Stimulated activated memory B cell treated with anti-CD40 and anti-IgM and Interleukin-4, amounts not matched to agents 10 μg/mL and 1 μg/mL and 100 μg/mL, for 72 hours (primary cell): ENCODE measurements around the gene UNK.

Experiments used
- ATAC-seq: fragments of 150-1000 bp; cut with Tn5 transposase; 2 replicates; pipeline ENCODE4 v1.10.0; 2021
- H3K27ac Mint-ChIP-seq: one replicate; pipeline ENCODE4 v1.8.0; 2022; ENCODE audit warnings: mild to moderate bottlenecking, mixed read lengths
- H3K27me3 Mint-ChIP-seq: one replicate; pipeline ENCODE4 v1.8.0; 2022; ENCODE audit warnings: mixed read lengths
- H3K36me3 Mint-ChIP-seq: one replicate; pipeline ENCODE4 v1.8.0; 2022; ENCODE audit warnings: mixed read lengths
- H3K4me1 Mint-ChIP-seq: one replicate; pipeline ENCODE4 v1.8.0; 2022; ENCODE audit warnings: mixed read lengths
- H3K4me3 Mint-ChIP-seq: one replicate; pipeline ENCODE4 v1.8.0; 2022; ENCODE audit warnings: mild to moderate bottlenecking, moderate library complexity, mixed read lengths
- H3K9me3 Mint-ChIP-seq: one replicate; pipeline ENCODE4 v1.8.0; 2022; ENCODE audit warnings: mixed read lengths

Gene UNK

GRCh38 chr17:75815399-75815798, 30.8 kb downstream of the UNK start:
- no peak overlapping the region for H3K27ac Mint-ChIP-seq
- peaks cover 52% of the 10 kb centered on the region for H3K36me3 Mint-ChIP-seq
- H3K4me1 Mint-ChIP-seq, result no peaks in the 10 kb centered on the region
- no peaks in the 10 kb centered on the region for H3K27me3 Mint-ChIP-seq
- H3K9me3 Mint-ChIP-seq, result no peaks in the 10 kb centered on the region
- H3K4me3 Mint-ChIP-seq, result no peak overlapping the region
- ATAC-seq, result no peak

- H3K27ac Mint-ChIP-seq, result peak overlapping the region; percentile 30
- H3K9me3 Mint-ChIP-seq, result no peaks in the 10 kb centered on the region
- no peaks in the 10 kb centered on the region for H3K27me3 Mint-ChIP-seq
- peaks cover 64% of the 10 kb centered on the region for H3K36me3 Mint-ChIP-seq
- no peak overlapping the region for H3K4me3 Mint-ChIP-seq
- no peak for ATAC-seq
- peaks cover 10% of the 10 kb centered on the region for H3K4me1 Mint-ChIP-seq
These were observed 32.1 kb downstream of the UNK start for GRCh38 chr17:75816693-75817092.

- peaks cover 60% of the 10 kb centered on the region for H3K36me3 Mint-ChIP-seq
- no peak overlapping the region for H3K4me3 Mint-ChIP-seq
- H3K4me1 Mint-ChIP-seq, result peaks cover 18% of the 10 kb centered on the region
- no peaks in the 10 kb centered on the region for H3K27me3 Mint-ChIP-seq
- no peaks in the 10 kb centered on the region for H3K9me3 Mint-ChIP-seq
- no peak for ATAC-seq
- peak overlapping the region; percentile 30 for H3K27ac Mint-ChIP-seq
These were observed 33.0 kb downstream of the UNK start for GRCh38 chr17:75817571-75817970.

- Mint-ChIP-seq H3K9me3 (no peaks in the 10 kb centered on the region), H3K27ac (no peak overlapping the region), H3K4me1 (peaks cover 18% of the 10 kb centered on the region), H3K27me3 (no peaks in the 10 kb centered on the region), H3K36me3 (peaks cover 55% of the 10 kb centered on the region), H3K4me3 (no peak overlapping the region)
- no peak for ATAC-seq
These were observed 33.8 kb downstream of the UNK start for GRCh38 chr17:75818326-75818885.

GRCh38 chr17:75819116-75819515, 34.5 kb downstream of the UNK start:
- Mint-ChIP-seq H3K4me3 (no peak overlapping the region), H3K36me3 (peaks cover 48% of the 10 kb centered on the region), H3K27ac (peak overlapping the region; percentile 61)

GRCh38 chr17:75819678-75820077, 35.1 kb downstream of the UNK start:
- ATAC-seq, result no peak
- no peak overlapping the region for H3K4me3 Mint-ChIP-seq
- no peaks in the 10 kb centered on the region for H3K9me3 Mint-ChIP-seq
- peaks cover 43% of the 10 kb centered on the region for H3K36me3 Mint-ChIP-seq
- H3K4me1 Mint-ChIP-seq, result peaks cover 18% of the 10 kb centered on the region
- peak overlapping the region; percentile 61 for H3K27ac Mint-ChIP-seq
- H3K27me3 Mint-ChIP-seq, result no peaks in the 10 kb centered on the region

More at GRCh38 chr17:75819116-75819515, 34.5 kb downstream of the UNK start:
- H3K27me3 Mint-ChIP-seq, result no peaks in the 10 kb centered on the region
- ATAC-seq, result no peak
- H3K4me1 Mint-ChIP-seq, result peaks cover 18% of the 10 kb centered on the region
- no peaks in the 10 kb centered on the region for H3K9me3 Mint-ChIP-seq

GRCh38 chr17:75820094-75821080, 35.8 kb downstream of the UNK start:
- Mint-ChIP-seq H3K27me3 (no peaks in the 10 kb centered on the region), H3K27ac (no peak overlapping the region), H3K36me3 (peaks cover 44% of the 10 kb centered on the region), H3K4me3 (no peak overlapping the region), H3K9me3 (no peaks in the 10 kb centered on the region), H3K4me1 (peaks cover 18% of the 10 kb centered on the region)
- no peak for ATAC-seq

- Mint-ChIP-seq H3K27me3 (no peaks in the 10 kb centered on the region), H3K27ac (peak overlapping the region; percentile 75), H3K36me3 (peaks cover 46% of the 10 kb centered on the region), H3K9me3 (no peaks in the 10 kb centered on the region), H3K4me1 (peaks cover 18% of the 10 kb centered on the region), H3K4me3 (no peak overlapping the region)
- ATAC-seq, result no peak
These were observed 36.9 kb downstream of the UNK start for GRCh38 chr17:75821552-75821951.

GRCh38 chr17:75822119-75822799, 37.7 kb downstream of the UNK start:
- Mint-ChIP-seq H3K4me1 (peaks cover 25% of the 10 kb centered on the region), H3K27me3 (no peaks in the 10 kb centered on the region), H3K36me3 (peaks cover 49% of the 10 kb centered on the region), H3K9me3 (no peaks in the 10 kb centered on the region), H3K27ac (peak overlapping the region; percentile 75), H3K4me3 (no peak overlapping the region)
- no peak for ATAC-seq

- Mint-ChIP-seq H3K4me1 (peaks cover 30% of the 10 kb centered on the region), H3K9me3 (no peaks in the 10 kb centered on the region), H3K36me3 (peaks cover 45% of the 10 kb centered on the region), H3K4me3 (no peak overlapping the region), H3K27me3 (no peaks in the 10 kb centered on the region), H3K27ac (no peak overlapping the region)
- no peak for ATAC-seq
These were observed 38.2 kb downstream of the UNK start for GRCh38 chr17:75822800-75823166.

- no peak for ATAC-seq
- Mint-ChIP-seq H3K9me3 (no peaks in the 10 kb centered on the region), H3K4me3 (no peak overlapping the region), H3K36me3 (peaks cover 42% of the 10 kb centered on the region), H3K27ac (no peak overlapping the region), H3K4me1 (peaks cover 37% of the 10 kb centered on the region), H3K27me3 (no peaks in the 10 kb centered on the region)
These were observed 38.8 kb downstream of the UNK start for GRCh38 chr17:75823257-75824041.

GRCh38 chr17:75824050-75824552, 39.5 kb downstream of the UNK start:
- Mint-ChIP-seq H3K4me1 (peaks cover 37% of the 10 kb centered on the region), H3K27ac (no peak overlapping the region), H3K36me3 (peaks cover 36% of the 10 kb centered on the region), H3K27me3 (no peaks in the 10 kb centered on the region), H3K4me3 (no peak overlapping the region), H3K9me3 (no peaks in the 10 kb centered on the region)
- no peak for ATAC-seq

GRCh38 chr17:75824666-75825065, 40.1 kb downstream of the UNK start:
- no peaks in the 10 kb centered on the region for H3K9me3 Mint-ChIP-seq
- peaks cover 37% of the 10 kb centered on the region for H3K4me1 Mint-ChIP-seq
- no peak overlapping the region for H3K4me3 Mint-ChIP-seq
- ATAC-seq, result no peak
- H3K27me3 Mint-ChIP-seq, result no peaks in the 10 kb centered on the region
- no peak overlapping the region for H3K27ac Mint-ChIP-seq
- H3K36me3 Mint-ChIP-seq, result peaks cover 31% of the 10 kb centered on the region

GRCh38 chr17:75825149-75825552, 40.5 kb downstream of the UNK start:
- peaks cover 31% of the 10 kb centered on the region for H3K36me3 Mint-ChIP-seq
- H3K27me3 Mint-ChIP-seq, result no peaks in the 10 kb centered on the region
- peaks cover 37% of the 10 kb centered on the region for H3K4me1 Mint-ChIP-seq
- no peaks in the 10 kb centered on the region for H3K9me3 Mint-ChIP-seq
- ATAC-seq, result no peak
- no peak overlapping the region for H3K4me3 Mint-ChIP-seq
- no peak overlapping the region for H3K27ac Mint-ChIP-seq
